ENCODE measurements around the gene SNED1.
A peak's percentile ranks its signal among the peaks of the same experiment; 100 is the strongest.
"Not testable (repeated sequence)": the region's sequence is repeated elsewhere in the genome, so short reads cannot be mapped to it uniquely, and the experiment has no call there.

Gene SNED1

DNA sequence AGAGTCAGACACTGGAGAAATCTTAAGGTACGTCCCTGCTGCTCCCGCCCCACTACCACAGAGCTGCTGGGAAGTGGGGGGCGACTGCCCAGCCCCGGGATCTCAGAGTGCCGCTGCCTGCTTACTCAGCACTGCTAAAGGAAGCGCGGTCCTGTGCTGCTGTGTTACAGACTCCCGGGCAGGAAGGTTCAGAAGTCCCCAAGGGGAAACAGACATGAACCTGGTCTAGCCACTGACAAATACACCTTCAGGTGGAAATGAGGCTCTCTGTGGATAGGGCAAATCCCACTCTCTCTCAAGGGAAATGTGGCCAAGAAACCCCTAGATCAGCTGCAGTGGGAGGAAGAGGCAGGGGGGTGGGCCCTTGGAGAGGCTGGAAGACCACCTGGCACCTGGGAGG, 90.0 kb downstream of the SNED1 start:
- DNase-seq = no peak

DNA sequence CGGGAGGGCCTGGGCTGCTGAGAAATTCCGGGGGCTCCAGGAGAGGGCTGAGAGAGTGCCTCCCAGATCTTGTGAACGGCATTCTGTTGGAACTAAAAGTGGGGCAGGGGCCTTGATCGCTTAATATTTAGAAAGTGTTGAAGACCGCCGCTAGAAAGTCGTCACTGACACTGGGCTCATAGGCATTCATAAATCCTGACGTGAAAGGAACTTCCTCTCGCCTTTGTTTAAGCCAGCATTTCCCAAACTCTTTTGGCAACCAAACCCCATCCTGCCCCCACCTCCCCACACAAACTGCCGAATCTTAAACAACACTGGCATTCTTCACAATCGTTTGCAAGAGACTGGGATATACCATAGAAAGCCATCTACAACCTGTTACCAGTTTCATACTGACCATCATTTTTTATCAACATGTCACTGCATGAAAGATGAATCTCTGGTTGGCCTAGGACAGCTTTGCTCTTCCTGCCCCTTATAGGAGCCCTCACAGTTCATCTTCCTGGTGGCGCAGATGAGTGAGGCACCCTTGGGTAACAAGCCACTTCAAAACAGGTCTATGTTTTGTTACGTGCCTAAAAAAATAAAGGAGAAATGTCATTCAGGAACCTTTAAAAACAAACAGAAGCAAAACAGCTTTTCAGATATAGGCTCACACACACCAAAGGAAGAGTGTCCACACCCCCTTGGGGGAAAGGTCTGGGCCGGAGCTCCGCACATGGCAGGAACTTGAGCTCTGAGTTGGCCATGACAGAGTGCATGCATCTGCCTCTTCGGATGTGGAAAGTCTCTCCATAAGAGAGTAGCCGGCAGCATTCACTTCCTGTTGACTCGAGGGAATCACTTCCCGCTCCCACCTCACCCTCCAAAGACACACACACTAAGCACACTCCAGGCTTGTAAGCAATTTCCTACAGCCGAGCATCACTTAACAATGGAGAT, 90.6 kb downstream of the SNED1 start:
- DNase-seq = no peak

DNA sequence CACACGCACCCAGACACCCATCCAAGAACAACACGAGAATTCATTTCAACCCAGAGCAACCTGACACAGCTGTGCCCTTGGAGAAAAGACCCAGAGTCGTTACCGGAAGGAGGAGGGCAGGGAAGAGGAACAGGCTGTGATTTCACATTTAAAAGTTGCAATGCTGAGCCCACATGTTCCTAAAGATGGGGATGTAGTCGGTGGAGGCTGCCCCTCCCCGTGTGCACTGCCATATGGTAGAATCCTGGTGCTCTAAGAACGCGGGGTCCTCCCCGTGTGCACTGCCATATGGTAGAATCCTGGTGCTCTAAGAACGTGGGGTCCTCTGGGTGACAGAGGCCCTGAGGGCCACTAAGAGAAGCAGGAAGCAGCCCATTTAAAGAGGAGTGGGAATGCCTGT, 92.8 kb downstream of the SNED1 start:
- DNase-seq = no peak

DNA sequence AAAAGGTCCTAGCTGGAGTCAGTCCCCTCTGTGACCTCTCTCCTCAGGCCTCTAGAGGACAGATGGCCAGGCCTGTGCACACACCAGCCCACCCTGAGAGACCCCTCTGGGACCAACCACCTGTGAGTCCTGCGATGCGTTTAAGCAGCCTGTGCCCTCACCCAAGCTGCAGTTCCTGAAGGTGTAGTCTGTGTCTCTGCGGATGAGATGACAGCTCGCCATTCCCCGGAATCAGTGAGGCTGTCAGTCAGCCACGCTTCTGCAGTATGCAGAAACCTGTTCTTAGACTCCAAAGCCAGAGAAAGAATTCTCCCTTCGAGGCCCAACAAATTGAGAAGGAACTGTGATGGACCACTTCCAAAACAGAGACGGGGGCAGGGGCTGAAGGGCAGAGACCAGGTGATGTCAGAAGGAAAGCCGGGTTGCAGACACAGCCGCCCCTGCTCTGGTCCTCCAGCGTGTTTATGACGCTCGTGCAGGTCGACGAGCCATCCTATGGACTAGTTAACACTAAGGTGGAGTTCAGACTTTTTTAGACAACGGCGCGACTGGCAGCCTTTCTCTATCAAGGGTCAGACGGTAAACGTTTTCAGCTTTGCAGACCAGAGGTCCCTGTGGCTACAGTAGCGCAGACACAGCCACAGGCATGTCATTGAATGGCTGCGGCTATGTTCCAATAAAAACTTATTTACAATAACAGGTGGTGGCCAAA, 93.5 kb downstream of the SNED1 start:
- DNase-seq = no peak

DNA sequence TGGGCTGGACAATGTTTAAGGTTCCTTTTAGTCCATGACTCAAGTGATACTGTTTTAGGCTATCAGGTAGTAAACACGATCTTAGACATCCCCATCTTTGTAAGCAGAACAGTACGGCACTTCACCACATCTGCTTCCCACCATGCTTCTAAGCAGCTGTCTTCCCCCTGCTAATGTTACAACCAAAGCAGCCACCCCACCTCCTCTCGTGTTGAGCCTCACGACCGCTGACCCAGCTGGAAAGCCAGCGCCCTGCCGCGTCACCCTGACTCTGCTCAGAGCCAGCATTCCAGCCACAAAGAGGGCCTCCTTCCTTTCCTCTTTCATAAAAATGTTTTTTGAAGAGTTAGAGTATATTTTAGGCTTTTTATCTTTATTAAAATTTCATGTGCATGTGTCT, 94.3 kb downstream of the SNED1 start:
- no peak for DNase-seq

DNA sequence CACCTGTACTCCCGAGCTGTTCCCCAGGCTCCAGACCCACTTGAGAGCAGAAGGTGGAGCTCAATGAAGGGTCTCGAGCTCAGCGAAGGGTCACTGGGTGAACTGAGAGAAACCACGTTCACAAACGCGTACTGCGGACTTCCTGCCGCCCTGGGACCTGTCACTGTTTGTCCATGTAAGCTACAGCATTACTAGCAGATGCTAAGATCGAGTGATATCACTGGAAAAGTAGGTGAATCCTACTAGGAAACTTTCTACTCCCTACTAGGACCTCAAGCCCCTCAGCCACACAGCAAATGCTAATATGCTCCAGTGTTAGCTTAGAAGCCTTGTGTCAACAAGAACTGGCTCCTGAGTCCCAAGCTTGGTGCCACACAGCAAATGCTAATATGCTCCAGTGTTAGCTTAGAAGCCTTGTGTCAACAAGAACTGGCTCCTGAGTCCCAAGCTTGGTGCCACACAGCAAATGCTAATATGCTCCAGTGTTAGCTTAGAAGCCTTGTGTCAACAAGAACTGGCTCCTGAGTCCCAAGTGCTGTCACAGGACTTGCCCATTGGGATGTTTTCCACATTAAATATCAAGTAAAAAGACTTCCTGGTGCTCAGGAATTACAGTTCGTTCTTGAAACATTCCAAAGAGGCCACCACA, 94.8 kb downstream of the SNED1 start:
- not testable (repeated sequence) for DNase-seq

DNA sequence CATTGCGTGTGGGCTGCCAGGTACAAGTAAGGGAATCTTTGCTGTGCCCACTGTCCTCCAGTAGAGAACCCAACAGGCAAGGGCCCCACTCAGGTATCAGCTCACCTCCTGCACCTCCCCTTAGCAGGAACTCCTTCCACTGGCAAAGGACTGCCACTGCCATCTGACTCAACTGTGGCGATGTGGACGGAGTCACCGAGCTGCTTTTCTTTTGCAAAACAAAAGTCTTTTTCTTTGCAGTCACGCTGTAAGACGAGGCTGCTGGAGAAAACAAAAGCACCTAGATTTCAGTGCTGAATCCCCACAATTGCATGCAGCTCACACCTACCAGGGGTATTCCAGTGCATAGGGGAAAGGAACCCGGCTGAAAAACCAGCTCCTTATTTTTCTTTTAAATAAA, 95.8 kb downstream of the SNED1 start:
- DNase-seq = no peak

DNA sequence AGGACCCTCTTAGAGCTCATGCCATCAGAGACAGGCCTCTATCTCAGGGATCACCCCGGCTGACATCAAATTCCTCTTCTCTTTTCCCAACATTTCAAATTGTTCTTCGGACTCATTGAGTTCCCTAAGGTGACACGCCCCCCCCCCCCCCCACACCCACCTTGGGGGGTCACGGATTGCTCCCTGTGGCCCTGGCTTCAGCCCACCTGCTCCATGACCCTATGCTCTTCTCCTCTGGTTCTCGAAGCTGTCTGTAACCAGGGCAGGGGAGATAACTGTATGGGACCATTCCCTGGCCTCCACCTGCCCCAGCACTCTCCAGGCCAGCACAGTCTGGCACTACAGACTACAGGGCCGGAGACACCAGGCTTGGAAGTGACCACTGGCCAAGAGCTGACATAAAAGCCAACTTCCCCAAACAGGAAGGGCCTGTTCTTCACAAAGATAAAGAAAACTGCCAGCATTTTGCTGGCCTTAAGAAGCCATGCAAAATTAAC, 96.6 kb downstream of the SNED1 start:
- no peak for DNase-seq

DNA sequence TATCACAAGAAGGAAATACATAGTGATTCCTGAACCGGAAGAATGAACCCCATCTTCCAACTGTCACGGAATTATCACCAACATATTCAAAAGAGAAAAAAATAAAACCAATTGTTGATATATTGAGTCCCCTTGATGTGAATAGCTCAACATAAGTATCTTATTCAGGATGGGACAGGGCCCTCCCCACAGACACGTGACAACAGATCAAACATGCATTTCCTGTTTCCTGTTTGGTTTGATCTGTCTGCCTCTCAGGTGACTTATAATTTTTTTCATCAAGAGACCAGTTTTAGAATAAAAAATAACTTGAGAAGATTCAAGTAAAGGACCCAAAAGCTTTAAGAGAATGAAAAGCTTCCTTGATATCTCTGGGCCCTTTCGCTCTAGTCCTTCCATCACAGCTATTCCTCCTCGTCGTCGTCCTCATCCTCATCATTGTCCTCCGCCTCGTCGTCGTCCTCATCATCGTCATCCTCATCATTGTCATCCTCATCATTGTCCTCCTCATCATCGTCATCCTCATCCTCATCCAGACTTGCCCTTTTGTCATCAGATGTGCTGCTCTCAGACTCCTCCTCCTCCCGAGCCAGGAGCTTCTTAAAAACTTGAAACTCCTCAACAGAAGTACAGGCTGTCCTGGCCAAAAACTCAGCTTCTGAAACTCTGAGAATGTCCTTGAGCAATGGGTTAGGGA, 97.3 kb downstream of the SNED1 start:
- no peak for DNase-seq

DNA sequence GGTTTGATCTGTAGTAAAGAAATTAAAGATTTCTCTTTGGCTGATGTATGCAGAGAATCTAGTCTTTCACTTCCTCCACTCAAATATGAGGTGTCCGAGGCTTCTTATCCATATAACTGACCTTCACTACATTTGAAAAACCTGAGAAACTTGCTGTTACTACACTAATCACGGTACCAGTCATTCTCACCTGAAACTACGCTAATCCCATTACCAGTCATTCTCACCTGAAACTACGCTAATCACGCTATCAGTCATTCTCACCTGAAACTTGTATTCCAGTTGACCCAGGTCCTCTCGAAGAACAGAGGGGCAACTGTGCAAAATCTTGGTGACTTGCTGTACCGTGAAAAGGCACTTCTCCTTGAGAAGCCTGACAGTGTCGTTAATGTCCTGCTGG, 98.6 kb downstream of the SNED1 start:
- DNase-seq = no peak

DNA sequence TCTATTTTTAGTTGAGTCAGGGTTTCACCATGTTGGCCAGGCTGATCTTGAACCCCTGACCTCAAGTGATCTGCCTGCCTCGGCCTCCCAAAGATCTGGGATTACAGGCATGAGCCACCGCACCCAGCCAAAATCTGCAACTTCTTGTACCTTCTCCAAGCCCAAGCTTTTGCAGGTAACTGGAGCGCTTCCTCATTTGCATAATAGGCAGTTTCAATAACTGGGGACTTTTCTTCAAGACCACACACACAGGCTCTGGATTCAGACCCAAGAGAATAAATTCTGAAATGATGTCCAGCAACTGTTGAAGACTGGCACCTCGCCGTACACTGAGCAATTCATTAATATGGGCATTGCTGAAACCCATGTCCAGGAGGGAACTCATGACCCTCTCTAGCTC, 100.8 kb downstream of the SNED1 start:
- no peak for DNase-seq

DNA sequence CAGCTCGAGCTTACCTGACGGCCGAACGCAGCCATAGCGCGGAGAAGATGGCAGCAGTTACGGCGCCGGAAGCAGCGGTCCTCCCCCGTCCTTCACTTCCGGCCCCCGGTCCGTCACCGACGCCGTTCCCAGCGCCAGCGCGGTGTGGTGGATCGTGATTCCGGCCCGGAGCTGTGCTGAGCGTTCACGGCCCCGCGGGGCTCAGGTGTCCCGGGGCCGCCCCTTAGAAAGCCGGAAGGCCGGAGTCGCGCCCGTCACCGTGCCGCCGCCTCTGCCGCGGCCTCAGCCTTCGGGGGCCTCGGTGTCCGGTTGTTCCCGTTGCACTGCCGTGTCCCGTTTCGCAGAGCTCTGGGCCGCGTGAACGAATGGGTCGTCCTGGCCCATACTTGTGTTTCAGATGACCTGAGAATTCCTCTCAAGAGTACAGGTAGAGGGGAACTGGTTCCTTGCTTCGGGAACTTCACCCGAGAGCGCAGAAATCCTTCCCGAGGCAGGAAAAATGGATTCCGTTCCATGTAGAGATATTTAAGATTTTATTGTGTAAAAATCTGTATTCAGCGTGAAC, 103.9 kb downstream of the SNED1 start, which contains the start of gene MTERF4:
MTERF4 (minus strand) TSS at position 49 of the 565 bp plus-strand sequence; CDS start at position 35, 14 bp downstream.
- peak; percentile 54 for DNase-seq

DNA sequence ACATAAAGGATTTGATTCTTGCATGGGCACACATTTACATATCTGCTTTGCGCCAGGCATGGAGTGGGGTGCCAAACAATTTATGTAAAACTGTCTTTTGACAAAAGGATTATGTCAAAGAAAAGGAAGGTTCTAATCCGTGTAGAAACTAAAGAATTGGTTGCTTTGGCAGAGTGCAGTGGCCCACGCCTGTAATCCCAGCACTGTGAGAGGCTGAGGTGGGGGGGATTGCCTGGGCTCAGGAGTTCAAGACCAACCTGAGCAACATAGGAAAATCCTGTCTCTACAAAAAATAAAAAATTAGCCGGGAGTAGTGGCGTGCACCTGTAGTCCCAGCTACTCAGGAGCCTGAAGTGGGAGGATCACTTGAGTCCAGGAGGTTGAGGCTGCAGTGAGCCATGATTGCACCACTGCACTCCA, 104.8 kb downstream of the SNED1 start:
- DNase-seq = no peak

DNA sequence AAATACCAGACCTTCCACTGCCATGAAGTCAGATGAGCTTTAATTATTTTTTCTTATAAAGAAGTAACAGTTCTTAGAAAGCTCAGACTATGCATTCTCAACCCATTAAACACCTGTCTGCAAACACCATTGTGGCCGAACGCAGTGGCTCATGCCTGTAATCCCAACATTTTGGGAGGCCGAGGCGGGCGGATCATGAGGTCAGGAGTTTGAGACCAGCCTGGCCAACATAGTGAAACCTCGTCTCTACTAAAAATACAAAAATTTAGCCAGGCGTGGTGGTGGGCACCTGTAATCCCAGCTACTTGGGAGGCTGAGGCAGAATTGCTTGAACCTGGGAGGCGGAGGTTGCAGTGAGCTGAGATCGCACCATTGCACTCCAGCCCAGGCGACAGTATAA, 106.2 kb downstream of the SNED1 start:
- DNase-seq = not testable (repeated sequence)

DNA sequence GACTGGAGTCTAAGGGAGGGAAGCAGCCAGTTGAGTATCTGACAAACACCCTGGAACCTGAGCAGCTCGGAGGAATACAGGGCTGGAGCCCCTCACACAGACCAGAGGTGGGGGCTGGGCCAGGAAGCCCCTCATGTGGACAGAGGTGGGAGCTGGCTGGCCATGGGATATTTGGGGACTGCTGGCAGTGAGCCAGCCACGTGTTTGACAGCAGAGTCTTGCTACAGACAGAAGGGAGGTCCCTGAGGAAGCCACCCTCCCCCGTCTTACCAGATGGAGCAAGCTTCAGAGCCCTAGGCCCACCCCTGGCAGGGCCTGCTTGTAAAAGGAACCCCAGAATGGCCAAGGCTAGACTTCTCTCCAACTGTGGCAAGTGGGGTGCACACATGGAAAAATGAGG, 107.2 kb downstream of the SNED1 start:
- DNase-seq = no peak

DNA sequence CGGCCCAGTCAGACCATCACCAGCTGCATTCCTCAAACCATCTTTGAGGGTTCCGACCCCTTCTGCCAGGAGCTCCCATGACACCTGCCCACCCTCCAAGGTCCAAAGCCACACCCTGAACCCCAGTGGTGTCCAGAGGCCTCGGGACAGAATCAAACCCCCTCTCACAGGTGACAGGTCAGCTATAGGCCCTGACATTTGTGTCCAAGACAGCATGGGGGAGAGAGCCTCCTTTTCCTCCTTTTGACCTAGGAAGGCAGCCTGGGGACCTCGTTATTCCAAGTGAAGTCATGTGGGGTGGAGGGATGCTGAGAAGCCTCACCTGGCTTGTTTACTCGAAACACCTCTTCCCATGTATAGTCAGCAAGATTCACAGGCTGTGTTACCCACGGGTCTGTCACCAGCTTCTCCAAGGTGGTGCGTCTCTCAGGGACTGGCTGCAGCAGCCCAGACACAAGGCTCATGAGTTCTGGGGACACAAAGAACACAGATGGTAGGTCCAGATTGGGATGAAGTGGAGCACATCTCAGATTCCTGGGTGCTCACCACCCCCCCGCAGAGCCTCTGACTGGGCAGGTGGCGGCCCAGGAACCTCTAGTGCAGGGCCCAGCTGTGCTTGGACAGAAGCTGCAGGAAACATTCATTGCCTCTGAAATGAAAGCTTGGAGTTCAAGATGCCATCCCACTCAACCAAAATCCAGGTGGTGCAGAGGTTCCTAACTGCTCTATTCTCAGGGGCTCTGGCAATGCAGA, 108.8 kb downstream of the SNED1 start:
- no peak for DNase-seq

DNA sequence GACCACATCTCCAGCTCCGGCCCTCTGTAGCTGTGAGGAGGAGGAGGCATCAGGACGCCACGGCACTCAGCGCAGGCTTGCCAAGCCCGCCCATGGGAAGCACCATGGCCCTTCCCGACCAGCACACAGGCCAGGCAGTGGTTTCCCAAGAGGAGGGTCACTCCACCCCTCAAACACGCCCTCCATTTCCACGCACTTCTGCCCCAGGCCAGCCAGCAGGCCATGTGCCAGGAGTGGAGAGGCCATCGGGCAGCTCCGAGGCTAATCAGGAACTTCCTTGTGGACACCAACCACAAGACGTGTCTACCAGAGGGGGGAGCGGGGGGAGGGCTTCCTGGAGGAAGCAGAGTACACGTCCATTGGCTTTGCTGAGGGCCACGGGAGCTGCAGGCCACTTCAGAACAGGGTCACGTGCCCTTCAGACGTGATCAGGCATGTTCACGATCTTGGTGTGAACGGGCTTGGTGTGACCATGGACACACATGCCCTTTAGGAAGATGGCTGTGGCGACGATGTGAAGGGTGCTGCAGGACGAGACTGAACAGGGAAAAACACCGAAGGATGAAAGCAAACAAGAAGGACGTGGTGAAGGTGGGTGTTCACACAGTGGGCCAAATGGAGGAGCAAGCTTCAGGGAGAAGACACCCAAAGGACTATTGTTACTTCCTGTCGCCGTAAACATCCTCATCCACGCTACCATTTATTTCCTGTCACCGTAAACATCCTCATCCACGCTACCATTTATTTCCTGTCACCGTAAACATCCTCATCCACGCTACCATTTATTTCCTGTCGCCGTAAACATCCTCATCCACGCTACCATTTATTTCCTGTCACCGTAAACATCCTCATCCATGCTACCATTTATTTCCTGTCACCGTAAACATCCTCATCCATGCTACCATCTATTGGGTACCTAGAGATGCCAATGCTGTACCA, 110.1 kb downstream of the SNED1 start:
- DNase-seq = no peak

DNA sequence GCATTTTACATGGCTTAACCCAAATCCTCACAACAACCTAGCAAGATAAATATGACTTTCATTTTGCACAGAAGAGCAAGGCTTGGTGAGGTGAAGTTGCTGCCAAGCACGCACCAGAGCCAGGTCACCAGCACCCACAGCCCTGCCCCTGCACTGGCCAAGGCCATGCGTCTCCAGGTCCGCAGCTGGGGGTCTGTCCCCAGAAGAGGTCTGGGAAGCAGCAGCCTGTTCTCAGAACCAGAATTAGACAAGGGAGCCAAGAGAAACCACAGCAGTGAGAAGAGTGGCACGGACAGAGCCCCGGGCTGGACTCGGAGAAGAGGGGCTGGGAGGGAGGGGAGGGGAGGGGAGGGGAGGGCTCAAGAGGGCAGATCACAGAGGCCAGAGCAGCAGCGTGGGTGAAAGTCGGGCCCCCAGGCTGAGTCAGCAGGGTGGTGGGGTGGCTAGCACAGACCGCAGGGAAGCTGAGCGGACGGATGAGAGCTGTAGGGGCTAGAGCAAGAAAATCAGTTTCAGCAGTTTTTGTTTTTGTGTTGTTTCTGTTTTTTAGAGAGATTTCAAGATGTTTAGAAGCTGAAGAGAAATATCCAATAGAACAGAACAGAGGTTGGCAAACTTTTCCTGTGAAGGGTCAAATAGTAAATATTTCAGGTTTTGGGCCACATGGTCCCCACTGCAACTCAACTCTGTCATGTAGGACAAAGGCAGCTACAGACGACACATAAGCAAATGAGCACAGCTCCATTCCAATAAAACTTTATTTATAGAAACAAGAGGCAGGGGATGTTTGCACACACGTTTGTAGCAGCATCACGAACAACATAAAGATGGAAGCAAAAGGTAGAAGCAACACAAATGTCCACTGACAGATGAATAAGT, 111.0 kb downstream of the SNED1 start:
- DNase-seq = no peak

DNA sequence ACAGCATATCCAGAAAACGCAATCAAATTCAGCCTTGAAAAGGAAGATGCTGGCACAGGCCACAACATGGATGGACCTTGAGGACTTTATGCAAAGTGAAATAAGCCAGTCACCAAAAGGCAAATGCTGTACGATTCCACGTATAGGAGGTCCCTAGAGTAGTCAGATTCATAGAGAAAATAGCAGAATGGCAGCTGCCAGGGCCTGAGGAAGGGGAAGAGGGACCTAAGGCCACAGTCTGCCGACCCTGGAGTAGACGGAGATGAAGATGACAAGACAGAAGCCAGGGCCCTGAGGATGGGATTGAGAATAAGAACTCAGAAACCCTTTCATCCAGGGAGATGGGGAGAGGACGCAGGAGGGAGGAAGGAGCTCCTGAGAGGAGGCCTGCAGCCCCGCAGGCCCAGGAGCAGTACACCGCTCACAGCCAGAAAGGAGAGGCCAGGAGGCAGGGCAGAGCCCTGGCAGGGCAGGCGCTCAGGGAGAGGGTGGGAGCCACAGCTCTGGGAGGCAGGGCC, 111.7 kb downstream of the SNED1 start:
- DNase-seq = no peak
